Measurements from ENCODE around the gene FOXO1.

The FOXO1 gene

GRCh38 chr13:40635315-40635995, 31.0 kb downstream of the FOXO1 start:
- no peak for DNase-seq (ENCODE audit: low spot score)

GRCh38 chr13:40632915-40633314, 33.5 kb downstream of the FOXO1 start:
- DNase-seq (ENCODE audit: low spot score) = no peak

- DNase-seq (ENCODE audit: low spot score) = no peak
These were observed 34.8 kb downstream of the FOXO1 start for GRCh38 chr13:40631605-40632004.

- DNase-seq (ENCODE audit: low spot score) = no peak
These were observed 36.6 kb downstream of the FOXO1 start for GRCh38 chr13:40629678-40630384.

- DNase-seq (ENCODE audit: low spot score) = no peak
These were observed 39.5 kb downstream of the FOXO1 start for GRCh38 chr13:40626977-40627376.

GRCh38 chr13:40626561-40626960, 39.9 kb downstream of the FOXO1 start:
- DNase-seq (ENCODE audit: low spot score) = no peak

GRCh38 chr13:40624986-40625385, 41.5 kb downstream of the FOXO1 start:
- no peak for DNase-seq (ENCODE audit: low spot score)

- DNase-seq (ENCODE audit: low spot score) = no peak
These were observed 42.1 kb downstream of the FOXO1 start for GRCh38 chr13:40624383-40624782.

GRCh38 chr13:40622761-40623160, 43.7 kb downstream of the FOXO1 start:
- no peak for DNase-seq (ENCODE audit: low spot score)

- no peak for DNase-seq (ENCODE audit: low spot score)
These were observed 44.2 kb downstream of the FOXO1 start for GRCh38 chr13:40622246-40622645.

- DNase-seq (ENCODE audit: low spot score) = no peak
These were observed 47.0 kb downstream of the FOXO1 start for GRCh38 chr13:40619479-40619814.

- no peak for DNase-seq (ENCODE audit: low spot score)
These were observed 47.6 kb downstream of the FOXO1 start for GRCh38 chr13:40618581-40619478.

- DNase-seq (ENCODE audit: low spot score) = no peak
These were observed 48.6 kb downstream of the FOXO1 start for GRCh38 chr13:40617801-40618356.

GRCh38 chr13:40615619-40616018, 50.8 kb downstream of the FOXO1 start:
- DNase-seq (ENCODE audit: low spot score) = no peak

- no peak for DNase-seq (ENCODE audit: low spot score)
These were observed 52.5 kb downstream of the FOXO1 start for GRCh38 chr13:40613914-40614313.

- DNase-seq (ENCODE audit: low spot score) = peak; percentile 30
These were observed 53.1 kb downstream of the FOXO1 start for GRCh38 chr13:40613192-40613818.

- DNase-seq (ENCODE audit: low spot score) = no peak
These were observed 54.4 kb downstream of the FOXO1 start for GRCh38 chr13:40612041-40612440.

- no peak for DNase-seq (ENCODE audit: low spot score)
These were observed 54.8 kb downstream of the FOXO1 start for GRCh38 chr13:40611635-40612034.

- no peak for DNase-seq (ENCODE audit: low spot score)
These were observed 55.4 kb downstream of the FOXO1 start for GRCh38 chr13:40611004-40611403.

GRCh38 chr13:40609972-40610726, 56.3 kb downstream of the FOXO1 start:
- peak; percentile 71 for DNase-seq (ENCODE audit: low spot score)

GRCh38 chr13:40608308-40608707, 58.1 kb downstream of the FOXO1 start:
- DNase-seq (ENCODE audit: low spot score) = no peak
